Endothelial cell (in vitro differentiated cells): ENCODE data around the gene ASPHD2. TPM values are rescaled to one million over a fixed set of nuclear protein-coding genes. Genes with fewer than 3 reads are reported as not detected.

Source experiments
- DNase-seq: peaks from one replicate; pipeline ENCODE4 v3.0.0; 2021; ENCODE audit warnings: low spot score
- H3K27ac Mint-ChIP-seq: one replicate; pipeline ENCODE4 v1.8.0; 2021; ENCODE audit warnings: mixed read lengths, inconsistent platforms; ENCODE audit not compliant: unreplicated experiment
- H3K27me3 Mint-ChIP-seq: one replicate; pipeline ENCODE4 v1.8.0; 2021; ENCODE audit warnings: mild to moderate bottlenecking, moderate library complexity, mixed read lengths, inconsistent platforms; ENCODE audit not compliant: unreplicated experiment
- H3K36me3 Mint-ChIP-seq: one replicate; pipeline ENCODE4 v1.8.0; 2021; ENCODE audit warnings: mild to moderate bottlenecking, low read depth, mixed read lengths, inconsistent platforms; ENCODE audit not compliant: unreplicated experiment
- H3K4me1 Mint-ChIP-seq: one replicate; pipeline ENCODE4 v1.8.0; 2021; ENCODE audit warnings: mild to moderate bottlenecking, mixed read lengths, inconsistent platforms; ENCODE audit not compliant: unreplicated experiment
- H3K4me3 Mint-ChIP-seq: one replicate; pipeline ENCODE4 v1.8.0; 2021; ENCODE audit warnings: mild to moderate bottlenecking, mixed read lengths, inconsistent platforms; ENCODE audit not compliant: unreplicated experiment
- H3K9me3 Mint-ChIP-seq: one replicate; pipeline ENCODE4 v1.8.0; 2021; ENCODE audit warnings: mixed read lengths, inconsistent platforms; ENCODE audit not compliant: unreplicated experiment
- CTCF ChIP-seq: fragments of 200-600 bp; sonication (generic); IDR thresholded peaks from one replicate; pipeline ENCODE4 v1.5.0; 2021; ENCODE audit warnings: antibody characterized with exemption; ENCODE audit not compliant: unreplicated experiment
- total RNA-seq: library from RNA; stranded (reverse); fragmentation: NEBNext Ultra II Directional; extraction: Animal tissue kit (Norgen Biotek cat#: 25700); gene quantifications from one replicate; pipeline ENCODE4 v1.2.1, GENCODE V29; 2021; ENCODE audit not compliant: unreplicated experiment

Gene ASPHD2
- total RNA-seq, 1 donor from 2014 or later, result 14.5 TPM

- H3K4me3 Mint-ChIP-seq, result no peak overlapping the region
Observed at GRCh38 chr22:26444777-26445176, 15.7 kb downstream of the ASPHD2 start.

DNA sequence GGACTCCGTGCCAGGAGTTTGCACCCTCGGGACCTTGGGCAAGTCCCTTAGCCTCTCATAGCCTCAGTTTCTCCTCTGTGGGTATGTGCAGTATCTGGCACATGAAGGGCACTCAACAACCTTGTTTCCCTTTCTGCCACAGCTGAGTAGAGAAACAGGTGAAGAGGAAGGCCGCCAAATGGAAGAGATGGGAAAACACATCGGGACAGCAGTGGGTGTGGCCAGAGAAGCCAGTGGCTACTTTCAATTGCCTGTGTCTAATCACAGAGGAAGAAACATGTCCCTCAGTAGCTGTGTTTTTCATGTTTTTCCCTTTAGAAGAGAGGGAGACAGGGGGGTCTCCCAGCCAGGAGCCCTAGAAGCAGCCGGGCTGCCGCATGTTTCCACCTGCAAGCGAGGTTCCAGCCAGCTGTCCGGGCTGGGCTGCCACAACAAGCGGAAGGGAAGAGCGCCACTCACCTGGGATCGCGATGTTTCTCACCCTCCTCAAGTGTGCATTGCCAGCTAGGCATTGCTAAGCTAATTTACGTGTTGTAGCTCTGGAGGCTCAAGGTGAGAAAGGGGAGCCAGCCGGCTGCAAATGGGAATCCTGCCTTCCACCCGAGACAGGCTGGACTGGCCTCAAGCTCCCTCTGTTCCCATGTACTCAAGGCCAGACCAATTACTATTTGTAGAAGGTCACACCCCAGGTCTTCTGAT is 16.7 kb downstream of the ASPHD2 start:
- TF ChIP-seq CTCF, result no peak
- Mint-ChIP-seq H3K36me3 (peaks cover 22% of the 10 kb centered on the region), H3K9me3 (no peaks in the 10 kb centered on the region), H3K27me3 (peaks cover 3% of the 10 kb centered on the region), H3K4me1 (peaks cover 5% of the 10 kb centered on the region), H3K27ac (no peak overlapping the region), H3K4me3 (no peak overlapping the region)
- DNase-seq, result no peak

More at GRCh38 chr22:26444777-26445176, 15.7 kb downstream of the ASPHD2 start:
- TF ChIP-seq CTCF, result no peak
- Mint-ChIP-seq H3K36me3 (peaks cover 21% of the 10 kb centered on the region), H3K27me3 (peaks cover 3% of the 10 kb centered on the region), H3K9me3 (no peaks in the 10 kb centered on the region), H3K4me1 (peaks cover 5% of the 10 kb centered on the region), H3K27ac (no peak overlapping the region)
- DNase-seq, result no peak

DNA sequence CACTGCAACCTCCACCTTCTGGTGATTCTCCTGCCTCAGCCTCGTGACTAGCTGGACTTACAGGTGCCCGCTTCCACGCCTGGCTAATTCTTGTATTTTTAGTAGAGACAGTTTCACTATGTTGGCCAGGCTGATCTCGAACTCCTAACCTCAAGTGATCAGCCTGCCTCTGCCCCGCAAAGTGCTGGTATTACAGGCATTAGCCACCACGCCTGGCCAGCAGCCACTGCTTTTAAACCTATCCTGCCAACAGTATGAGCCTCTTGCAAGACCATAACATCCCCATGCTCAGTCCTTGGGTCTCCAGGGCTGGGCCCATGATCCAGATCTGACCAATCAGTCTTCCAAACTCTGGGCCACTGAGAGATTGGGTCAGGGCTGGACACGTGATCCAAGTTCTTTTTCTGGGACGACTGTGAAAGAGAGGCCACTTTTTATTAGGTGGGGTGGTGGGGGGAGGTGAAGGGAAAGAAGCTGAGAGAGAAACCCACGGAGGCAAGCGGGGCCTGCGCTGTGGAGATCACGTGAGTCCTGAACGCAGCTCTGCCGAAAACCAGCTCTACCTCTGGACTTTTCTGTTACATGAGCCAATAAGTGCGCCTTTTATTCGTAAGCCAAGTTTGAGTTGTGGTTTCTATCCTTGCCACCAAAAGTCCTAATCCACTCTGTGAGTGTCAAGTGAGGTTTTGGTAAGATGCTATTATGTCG is 17.9 kb downstream of the ASPHD2 start:
- Mint-ChIP-seq H3K9me3 (no peaks in the 10 kb centered on the region), H3K27me3 (peaks cover 6% of the 10 kb centered on the region), H3K4me3 (no peak overlapping the region), H3K4me1 (peaks cover 5% of the 10 kb centered on the region), H3K27ac (peak overlapping the region; percentile 3), H3K36me3 (peaks cover 28% of the 10 kb centered on the region)
- TF ChIP-seq CTCF, result no peak
- DNase-seq, result no peak

- Mint-ChIP-seq H3K4me3 (no peak overlapping the region), H3K36me3 (peaks cover 33% of the 10 kb centered on the region), H3K27me3 (peaks cover 6% of the 10 kb centered on the region), H3K27ac (no peak overlapping the region), H3K4me1 (no peaks in the 10 kb centered on the region), H3K9me3 (no peaks in the 10 kb centered on the region)
- no peak for DNase-seq
- no peak for TF ChIP-seq CTCF
Observed at GRCh38 chr22:26447584-26448329, 18.7 kb downstream of the ASPHD2 start.

DNA sequence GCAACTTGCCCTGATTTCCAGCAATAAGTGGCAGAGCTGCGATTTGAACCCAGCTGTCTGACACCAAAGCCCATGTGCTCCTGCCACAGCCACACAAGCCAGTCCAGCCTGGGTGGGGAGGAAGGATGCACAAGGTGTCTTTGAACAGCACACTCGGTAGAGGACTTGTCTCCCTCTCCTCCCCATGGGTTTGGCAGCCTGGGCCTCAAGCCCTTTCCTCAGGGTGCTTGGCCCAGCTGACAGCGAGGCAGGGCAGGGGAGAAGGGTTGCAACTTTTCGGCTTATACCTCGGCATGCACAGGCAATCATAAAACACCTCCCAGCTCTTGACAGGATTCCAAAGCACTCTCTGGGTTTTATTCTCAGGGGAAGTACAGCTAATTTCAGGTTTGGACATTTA is 19.3 kb downstream of the ASPHD2 start:
- no peak overlapping the region for H3K4me3 Mint-ChIP-seq
- no peaks in the 10 kb centered on the region for H3K9me3 Mint-ChIP-seq
- TF ChIP-seq CTCF, result no peak
- H3K4me1 Mint-ChIP-seq, result no peaks in the 10 kb centered on the region
- peaks cover 6% of the 10 kb centered on the region for H3K27me3 Mint-ChIP-seq
- no peak for DNase-seq
- H3K27ac Mint-ChIP-seq, result no peak overlapping the region
- peaks cover 34% of the 10 kb centered on the region for H3K36me3 Mint-ChIP-seq
